ENCODE data around the gene OSTN.
"Not testable (repeated sequence)": the region's sequence is repeated elsewhere in the genome, so short reads cannot be mapped to it uniquely, and the experiment has no call there.

The OSTN gene

DNA sequence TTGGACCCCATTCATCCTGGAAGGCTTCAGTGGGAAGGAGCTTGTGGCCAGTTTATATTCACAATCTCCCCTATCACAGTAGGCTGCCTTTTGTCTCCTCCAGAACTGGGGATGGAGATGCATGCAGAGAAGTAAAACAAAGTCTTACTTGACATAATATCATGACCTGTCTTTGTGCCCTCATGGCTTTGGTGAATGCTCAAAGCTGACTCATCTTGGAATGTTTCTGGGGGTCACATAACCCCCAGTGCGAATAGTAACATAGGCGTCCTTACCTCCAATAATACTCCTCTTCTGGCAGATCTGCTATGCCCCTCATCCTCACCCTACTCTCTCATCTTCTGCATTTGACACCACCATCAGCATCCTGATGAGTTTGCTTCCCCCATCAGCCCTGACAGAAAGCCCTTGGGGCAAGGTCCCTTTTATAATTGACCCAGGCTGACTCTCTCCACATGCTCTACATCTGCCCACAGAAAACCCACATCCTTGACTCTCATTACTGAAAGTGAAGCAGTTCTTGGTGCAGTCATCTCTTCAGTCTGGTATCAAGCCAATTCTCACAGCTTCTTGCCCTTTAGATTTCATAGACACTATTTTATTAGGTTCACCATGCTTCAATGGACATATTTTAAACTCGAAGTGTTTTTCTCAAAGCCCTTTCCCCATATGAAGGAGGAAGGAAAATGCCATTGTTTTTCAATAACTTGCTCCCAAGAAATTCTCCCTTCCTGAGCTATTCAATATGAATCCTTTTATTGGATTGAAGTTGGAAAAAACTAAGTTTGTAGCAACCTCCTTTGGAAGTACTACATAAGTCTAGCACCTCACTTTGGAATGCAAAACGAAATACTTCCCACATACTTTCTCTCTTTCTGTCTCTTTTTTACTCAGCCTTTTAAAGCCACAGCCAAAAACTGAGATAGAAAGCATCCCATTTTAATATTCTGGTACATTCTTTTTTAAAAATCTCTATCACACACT lies 36.6 kb downstream of the OSTN start:
- DNase-seq (ENCODE audit: low read depth in 2 of 2): no peak

DNA sequence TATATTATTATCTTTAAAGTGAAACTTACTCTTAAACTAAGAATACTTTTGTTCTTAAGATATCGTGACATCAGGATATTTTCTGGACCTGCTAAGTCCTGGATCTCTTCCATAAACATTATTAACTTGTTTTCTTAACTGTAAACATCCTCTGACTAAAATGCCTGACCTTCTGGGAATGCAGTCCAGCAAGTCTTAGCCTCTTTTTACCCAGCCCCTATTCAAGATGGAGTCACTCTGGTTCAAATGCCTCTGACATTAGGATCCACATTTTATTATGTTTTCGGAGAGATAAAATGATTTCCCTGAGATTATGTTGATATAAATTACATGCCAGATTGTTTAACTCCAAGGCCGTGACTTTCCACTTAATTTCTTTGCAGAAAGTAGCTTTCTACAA lies 37.6 kb downstream of the OSTN start:
- no peak for DNase-seq (ENCODE audit: low read depth in 2 of 2)

DNA sequence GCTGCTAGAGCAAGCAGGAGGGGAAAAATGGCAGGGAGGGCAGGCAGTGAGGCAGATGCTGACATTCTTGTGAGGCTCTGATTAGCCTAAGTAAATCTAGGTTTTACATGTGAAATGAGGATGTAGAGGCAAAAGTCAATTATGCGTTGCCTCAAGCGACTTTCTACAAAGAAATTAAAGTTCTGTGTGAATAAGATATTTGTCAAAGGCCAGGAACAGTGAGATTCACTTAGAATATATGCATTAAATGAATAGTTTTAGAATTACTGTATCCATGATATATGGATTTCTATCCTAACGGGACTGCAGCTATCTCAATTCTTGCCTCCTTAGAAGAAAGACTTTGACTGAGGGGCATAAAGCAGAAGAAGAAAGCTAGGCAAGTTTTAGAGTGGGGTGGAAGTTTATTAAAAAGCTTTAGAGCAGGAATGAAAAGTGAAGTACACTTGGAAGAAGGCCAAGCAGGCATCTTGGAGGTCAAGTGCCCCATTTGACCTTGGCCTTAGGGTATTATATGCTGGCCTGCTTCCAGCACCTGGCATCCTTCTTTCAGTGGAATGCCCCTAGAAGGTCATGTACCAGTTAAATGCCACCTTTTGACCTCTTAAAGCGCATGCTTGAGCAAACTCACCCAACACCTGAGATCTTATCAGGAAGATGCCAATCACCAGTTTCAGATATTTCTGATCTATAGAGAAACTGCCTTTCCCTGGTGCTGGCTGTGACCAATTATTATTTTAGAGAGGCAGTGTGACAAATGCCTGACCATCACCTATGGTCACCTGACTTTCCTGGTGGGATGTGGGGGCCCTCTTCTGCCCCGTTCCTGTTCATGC lies 38.2 kb downstream of the OSTN start:
- no peak for DNase-seq (ENCODE audit: low read depth in 2 of 2)

DNA sequence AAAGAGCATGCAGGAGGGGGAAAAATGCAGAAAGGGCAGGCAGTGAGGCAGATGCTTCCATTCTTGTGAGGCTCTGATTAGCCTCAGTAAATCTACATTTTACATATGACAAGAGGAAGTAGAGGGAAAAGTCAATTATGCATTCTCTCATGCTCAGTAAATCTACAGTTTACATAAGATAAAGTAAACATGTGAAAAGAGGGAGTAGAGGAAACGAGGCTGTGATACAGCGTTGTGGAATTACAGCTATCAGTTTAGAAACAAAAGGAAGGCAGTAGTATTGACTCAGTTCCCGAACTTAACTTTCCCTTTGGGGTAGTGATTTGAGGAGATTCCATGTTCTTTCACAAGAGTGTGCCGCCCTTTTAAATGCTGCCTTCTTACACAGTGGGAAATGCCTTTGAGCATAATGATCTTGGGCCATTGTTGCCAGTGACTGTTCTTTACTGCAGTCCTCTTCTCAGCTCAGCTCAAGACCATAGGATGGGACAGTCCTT lies 39.3 kb downstream of the OSTN start:
- no peak for DNase-seq (ENCODE audit: low read depth in 2 of 2)

DNA sequence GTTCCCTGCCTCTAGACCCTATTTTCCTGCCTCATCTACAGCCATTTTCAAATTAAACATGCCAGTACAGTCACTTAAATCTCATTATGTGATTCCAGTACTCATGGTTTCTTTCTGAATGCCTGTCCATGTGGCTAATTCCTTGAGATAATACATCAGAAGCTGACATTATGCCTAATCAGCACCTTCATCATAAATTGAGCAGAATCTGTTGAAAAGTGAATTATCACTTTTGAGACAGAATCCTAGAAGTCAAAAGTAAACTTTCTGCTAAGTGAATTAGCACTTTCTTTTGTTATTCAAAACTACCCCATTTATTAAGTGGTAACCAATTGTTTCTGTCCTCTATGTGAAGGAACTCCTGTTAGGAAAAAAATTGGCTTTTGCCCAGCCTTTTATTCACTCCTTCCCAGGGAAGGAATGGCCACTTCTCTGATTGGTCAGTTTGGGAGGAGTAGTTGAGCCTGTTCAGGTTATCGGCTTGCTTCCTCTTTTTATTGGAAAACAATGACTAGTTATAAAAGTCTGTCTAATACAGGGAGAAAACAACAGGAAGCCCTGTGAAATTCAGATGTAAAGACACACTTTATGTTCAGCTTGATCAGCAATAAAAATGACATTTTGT lies 40.5 kb downstream of the OSTN start:
- no peak for DNase-seq (ENCODE audit: low read depth in 2 of 2)

DNA sequence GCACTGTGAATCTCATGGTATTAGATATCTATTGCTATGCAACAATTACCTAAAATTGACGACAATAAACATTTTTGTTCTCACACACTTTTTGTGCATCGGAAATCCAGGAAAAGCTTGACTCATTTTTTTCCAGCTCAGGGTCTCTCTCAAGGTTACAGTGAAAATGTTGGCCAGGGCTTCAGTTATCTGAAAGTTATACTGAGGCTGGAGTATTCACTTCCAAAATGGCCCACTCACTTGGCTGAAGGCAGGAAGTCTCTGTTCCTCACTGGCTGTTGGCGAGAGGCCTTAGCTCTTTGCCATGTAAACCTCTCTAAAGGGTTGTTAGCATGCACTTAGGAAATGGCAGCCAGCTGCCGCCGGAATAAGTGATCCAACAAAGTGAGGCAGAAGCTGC lies 41.4 kb downstream of the OSTN start:
- no peak for DNase-seq (ENCODE audit: low read depth in 2 of 2)

DNA sequence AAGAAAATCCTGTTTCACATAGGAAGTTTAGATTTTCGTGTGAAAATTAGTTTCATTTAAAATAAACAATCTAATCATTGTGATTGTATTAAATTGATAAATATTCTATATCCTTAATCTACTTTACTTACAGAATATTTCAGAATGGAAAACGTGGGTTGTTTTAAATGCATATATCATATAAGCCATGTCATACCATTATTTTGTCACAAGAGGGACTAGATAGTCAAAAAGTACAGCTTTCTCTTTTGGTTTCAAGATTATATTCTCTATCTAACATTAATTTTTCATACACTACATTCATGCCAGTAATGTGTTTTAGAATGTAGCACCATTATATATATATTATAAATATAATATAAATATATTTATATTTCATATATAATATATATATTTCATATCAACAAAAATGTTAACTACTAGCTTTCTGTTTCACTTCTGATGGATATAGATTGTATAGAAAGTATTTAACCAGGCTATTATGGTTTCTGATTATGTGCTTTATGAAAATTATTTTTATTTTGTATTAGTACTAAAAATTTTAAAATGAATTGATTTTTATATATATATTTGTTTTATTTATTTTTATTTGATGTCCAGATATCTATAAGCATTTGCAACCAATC lies 45.3 kb downstream of the OSTN start:
- no peak for DNase-seq (ENCODE audit: low read depth in 2 of 2)

DNA sequence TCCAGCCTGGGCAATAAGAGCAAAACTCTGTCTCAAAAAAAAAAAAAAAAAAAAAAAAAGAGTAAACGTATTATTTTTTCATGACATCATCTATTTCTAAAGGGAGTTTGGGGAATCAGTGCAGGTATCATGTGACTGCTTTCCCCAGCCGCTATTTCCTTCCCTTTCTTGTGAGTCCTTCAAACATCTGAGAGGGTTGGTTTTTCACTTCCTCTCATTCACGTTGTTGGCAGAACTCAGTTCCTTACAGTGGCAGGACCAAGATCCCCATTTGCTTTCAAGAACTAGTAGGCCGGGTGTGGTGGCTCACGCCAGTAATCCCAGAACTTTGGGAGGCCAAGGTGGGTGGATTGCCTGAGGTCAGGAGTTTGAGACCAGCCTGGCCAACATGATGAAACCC lies 47.0 kb downstream of the OSTN start:
- not testable (repeated sequence) for DNase-seq (ENCODE audit: low read depth in 2 of 2)

DNA sequence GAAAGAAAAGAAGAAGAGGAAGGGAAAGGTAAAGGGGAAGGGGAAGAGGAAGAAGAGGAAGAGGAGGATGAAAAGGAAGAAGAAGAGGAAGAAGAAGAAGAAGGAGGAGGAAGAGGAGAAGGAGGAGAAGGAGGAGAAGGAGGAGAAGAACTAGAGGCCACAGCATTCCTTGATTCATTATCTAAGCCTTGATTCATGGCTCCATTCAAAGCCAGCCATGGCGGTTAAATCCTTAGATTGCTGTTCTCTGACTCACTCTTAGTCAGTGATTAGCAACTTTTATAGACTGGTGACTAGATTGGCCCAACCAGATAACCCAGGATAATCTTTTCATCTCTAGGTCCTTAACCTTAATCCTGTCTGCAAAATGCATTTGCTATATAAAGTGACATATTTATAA lies 47.6 kb downstream of the OSTN start:
- no peak for DNase-seq (ENCODE audit: low read depth in 2 of 2)

DNA sequence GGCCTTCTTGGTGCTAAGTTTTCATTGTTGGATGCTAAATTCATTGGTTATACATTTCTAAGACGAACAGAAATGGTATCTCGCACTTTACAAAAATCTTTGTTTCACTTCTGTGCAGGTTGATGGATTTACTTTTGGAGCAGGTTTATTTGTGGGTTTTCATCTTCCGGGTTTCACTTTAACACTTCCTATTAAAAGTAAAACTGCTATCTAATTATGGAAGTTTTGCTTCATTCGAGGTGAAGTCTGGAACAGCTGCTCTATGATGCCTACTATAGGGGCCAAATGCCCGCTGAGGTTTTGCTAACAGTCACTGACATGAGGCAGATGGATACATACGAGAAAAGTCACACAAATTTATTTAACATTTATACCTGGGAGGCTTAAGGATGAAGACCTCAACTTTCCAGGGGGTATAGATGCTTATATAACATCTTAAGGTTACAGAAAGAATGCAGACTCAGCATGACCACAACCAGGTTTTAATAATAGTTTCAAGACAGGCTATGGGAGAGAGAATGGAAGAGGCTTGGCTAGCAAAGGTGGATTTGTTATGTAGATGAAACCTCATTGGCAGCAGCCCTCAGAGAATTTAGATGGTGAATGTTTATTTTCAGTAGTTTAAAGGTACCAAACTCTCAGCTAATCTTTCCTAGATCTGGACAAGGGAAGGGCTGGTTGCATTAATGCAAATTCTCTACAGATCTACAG lies 54.2 kb downstream of the OSTN start:
- DNase-seq (ENCODE audit: low read depth in 2 of 2): no peak

DNA sequence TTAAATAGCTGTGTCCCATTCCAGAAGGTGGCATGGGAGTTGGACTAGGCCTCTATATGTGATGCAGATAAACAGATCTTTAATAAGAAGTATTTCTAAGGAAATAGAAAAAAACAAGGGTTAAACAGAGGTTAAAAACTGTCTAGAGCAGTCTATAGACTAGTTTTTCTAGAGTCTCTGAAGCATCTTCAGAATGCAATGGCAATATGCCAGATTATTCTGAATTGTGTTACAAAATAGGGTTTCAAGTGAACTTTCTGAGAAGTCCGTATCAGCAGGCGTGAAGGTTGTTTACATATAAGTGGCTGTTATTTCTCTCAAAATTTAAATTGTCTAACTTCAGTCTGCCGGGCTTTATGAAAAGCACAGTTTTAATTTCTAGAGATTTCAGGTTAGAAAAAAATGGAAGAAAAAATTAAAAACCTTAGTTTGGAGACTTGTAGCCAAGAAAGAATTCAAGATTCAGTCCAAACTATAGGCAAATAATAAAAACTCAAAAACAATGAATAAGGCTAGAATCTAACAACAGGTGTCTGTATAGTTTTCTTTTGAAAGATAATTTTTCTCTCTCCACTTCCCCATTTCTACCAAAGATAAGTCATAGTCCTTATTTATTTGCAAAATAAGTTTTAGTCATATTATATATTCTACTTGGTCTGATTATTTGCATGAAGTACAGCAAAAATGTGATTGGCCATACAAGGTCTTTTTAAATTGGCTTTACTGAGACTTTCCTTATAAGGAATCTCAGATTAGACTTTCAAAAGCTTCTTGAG lies 55.2 kb downstream of the OSTN start:
- DNase-seq (ENCODE audit: low read depth in 2 of 2): no peak

DNA sequence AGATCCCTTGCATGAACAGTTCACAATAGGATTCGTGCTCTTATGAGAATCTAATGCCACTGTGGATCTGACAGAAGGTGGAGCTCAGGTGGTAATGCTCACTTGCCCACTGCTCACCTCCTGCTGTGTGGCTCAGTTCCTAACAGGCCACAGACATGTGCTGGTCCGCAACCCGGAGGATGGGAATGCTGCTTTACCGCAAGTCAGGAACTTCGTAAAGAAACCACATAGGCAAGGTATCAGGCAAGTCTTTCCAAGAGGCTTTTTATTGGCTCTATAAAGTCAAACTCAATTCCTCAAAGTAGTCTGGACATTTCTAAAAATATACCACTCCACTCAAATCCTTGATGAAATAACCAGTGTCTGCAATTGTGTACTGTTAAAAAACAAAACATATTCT lies 56.1 kb downstream of the OSTN start:
- DNase-seq (ENCODE audit: low read depth in 2 of 2): no peak

DNA sequence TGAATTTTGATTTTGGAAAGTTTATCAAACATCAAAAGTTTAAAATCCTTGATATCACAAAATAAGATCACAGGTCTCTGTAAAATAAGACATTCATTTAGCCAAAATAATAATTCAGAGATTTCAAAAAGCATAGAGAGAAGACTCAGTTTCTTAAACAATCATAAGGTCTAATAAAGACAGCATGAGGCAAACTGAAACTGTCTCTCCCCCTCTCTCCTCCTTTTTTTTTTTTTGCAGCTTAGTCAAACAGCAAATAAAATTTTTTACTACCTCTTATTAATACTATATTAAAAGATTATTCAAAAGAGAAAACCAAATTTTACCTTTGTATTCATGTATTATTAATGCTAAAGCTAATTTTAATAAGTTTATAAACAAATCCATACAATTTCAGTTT lies 57.4 kb downstream of the OSTN start:
- no peak for DNase-seq (ENCODE audit: low read depth in 2 of 2)

DNA sequence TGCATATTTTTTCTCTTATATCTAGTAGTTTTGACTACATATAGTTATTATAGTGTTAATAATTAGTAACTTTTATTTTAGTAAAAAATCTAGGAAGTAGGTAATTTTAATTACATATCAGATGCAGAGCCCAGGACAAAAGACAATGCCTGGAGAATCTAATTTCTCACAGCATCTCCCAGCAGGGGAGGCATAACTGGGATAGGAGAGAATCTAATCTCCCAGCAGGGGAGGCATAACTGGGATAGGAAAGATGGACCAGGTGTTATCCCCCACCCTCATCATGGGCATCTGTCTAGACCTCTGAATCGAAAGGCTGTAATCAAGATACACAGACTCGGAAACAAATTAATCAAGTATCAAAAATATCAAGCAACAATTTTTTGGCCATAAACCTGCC lies 58.2 kb downstream of the OSTN start:
- no peak for DNase-seq (ENCODE audit: low read depth in 2 of 2)

DNA sequence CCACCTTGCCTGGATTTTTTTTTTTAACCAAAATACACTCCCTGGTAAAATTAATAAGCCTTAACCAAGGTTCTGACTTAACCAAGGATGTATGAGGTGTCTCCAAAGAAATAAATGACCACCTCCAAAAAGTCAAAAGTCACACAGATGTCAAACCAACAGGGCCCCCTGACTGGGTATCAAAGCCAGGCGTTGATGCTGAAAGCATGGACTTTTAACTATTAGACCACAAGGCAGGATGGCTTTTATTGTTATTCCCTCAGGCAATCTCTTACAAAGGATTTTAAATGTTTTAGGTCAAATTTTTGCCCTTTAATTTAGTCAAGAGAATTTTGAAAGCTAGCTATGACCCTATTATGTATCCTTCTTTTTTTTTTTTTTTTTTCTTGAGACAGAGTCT lies 60.4 kb downstream of the OSTN start:
- DNase-seq (ENCODE audit: low read depth in 2 of 2): no peak

DNA sequence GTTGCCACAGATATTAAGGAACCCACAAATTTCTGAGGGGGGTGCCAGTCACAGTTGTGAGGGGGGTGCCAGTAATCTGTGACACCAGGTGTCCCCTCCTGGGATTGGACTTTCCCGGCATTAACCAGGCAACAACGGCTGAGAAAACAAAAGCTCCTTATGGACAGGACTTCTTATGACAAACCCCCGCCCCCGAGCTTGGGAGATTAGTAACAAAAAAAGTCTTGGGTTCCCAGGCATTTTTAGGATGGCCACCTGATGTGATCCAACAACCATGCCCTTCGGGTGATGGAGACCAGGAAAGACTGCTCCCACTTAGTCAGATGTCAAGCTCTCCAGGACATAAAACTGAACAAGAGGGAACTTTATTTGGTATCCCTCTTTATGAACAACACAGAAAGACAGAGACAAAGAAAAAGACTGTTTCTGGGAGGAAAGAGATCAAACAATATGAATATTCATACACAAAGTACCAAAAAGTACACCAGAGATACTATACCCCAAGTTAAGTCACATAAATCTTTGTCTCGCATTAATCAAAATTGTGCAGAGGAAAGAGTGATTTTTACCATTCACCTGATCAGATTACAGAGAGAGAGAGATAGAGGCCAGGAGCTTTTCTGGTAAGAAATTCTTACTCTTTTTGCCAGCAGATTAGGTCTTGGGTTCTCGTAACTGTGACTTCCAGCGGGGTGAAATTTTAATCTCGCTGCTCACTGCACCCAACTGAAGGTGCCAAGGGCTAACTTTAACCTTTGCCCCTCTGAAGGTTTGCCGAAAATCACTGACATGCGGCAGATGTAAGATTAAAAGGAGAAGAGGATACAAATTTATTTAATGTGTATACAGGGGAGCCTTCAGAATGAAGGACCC lies 61.6 kb downstream of the OSTN start:
- no peak for DNase-seq (ENCODE audit: low read depth in 2 of 2)

DNA sequence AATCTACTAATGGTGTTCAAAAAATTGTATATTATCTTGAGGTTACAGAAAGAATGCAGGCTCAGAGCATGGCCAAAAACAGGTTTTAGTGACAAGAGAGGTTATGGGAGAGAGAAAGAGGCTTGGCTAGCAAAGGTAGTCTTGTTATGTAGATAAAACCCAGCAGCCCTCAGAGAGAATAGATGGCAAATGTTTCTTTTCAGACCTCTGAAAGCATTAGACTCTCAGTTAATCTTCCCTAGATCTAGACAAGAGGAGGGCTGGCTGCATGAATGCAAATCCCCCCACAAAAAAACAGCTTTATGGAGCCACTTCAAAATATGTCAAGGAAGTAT lies 62.2 kb downstream of the OSTN start:
- no peak for DNase-seq (ENCODE audit: low read depth in 2 of 2)

DNA sequence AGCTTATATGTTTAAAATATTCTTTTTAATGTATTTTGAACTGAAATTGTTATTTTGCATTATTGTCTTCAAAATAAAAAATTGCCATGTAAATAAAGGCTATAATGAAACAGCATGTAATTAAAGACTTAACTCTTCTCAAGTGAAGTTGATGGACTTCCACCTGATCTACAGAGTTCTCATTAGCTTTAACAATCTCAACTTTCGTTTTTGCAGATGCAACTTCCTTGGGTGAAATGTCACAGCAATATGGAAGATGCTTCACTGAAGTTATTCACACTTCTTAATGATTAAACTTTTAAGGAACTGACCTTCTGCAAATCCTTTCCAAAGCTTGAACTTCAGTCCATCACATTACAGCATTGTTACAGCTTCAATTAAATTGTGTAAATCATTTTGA lies 63.6 kb downstream of the OSTN start:
- DNase-seq (ENCODE audit: low read depth in 2 of 2): no peak

DNA sequence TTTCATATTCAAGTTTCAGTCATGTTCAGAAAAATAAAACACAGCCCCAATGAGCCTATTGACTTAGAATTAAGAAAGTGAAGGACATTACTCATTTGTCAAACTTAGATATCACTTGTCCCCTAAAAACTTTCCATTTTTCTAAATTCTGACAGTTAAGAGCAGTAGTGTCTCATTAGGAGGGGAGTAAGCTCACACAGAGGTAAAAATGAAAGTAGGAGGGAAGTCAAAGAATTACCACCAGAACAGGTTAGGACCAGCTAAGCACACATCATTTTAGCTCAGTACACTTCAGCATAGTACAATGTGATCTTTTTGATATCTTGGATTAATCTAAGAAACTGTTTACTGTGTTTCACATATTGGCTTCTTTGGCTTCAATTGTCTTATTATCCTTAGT lies 64.3 kb downstream of the OSTN start:
- no peak for DNase-seq (ENCODE audit: low read depth in 2 of 2)

DNA sequence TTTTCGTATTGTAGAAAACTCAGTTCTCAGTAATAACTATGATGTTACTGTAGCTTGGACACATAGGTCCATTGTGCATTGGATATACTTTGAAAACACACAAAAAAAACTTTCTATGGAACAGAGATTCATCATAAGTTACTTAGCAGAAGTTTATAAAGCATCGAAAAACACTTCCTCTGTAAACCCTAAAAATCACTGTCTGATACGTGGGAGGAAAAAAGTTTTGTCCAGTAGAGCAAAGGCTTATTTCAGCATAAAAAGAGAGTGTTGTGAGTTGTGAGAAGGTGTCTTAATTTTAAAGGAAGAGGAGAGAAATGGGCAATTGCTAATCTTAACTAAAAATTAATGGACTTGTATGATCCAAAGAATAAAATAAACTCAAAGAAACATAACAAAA lies 64.8 kb downstream of the OSTN start:
- no peak for DNase-seq (ENCODE audit: low read depth in 2 of 2)
